ENCODE data around the gene ADAMTSL1.
"Not testable (repeated sequence)": the region's sequence is repeated elsewhere in the genome, so short reads cannot be mapped to it uniquely, and the experiment has no call there.

Gene ADAMTSL1

DNA sequence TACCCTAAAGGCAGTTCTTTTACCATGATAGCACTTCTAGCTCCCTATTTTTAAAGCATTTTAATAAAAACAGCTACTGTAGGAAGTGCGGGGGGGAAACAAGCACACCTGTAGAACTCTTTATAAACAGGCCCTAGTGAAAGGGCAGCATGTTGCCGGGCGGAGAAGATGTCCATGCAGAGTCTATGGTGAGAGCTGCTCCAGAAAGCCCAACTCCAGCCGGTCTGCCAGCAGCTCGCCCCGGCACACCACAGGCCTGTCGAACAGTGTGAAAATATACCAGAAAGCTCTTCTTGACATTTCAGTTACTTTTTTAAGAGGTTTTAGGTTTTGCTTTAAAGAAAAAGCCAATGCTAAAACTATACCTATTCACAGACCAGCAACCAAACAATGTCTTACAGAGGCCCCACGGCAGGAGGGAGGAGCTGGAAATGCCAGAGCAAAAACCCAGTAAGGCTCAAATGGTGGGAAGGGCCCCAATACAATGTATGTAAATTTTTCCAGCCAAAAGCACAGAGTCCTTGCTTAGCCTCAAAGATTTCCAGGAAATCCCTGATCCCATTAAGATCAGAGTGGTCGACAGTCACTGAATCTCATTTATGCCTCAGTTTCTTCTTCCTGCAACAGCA, 437.9 kb downstream of the ADAMTSL1 start:
- DNase-seq, result no peak

DNA sequence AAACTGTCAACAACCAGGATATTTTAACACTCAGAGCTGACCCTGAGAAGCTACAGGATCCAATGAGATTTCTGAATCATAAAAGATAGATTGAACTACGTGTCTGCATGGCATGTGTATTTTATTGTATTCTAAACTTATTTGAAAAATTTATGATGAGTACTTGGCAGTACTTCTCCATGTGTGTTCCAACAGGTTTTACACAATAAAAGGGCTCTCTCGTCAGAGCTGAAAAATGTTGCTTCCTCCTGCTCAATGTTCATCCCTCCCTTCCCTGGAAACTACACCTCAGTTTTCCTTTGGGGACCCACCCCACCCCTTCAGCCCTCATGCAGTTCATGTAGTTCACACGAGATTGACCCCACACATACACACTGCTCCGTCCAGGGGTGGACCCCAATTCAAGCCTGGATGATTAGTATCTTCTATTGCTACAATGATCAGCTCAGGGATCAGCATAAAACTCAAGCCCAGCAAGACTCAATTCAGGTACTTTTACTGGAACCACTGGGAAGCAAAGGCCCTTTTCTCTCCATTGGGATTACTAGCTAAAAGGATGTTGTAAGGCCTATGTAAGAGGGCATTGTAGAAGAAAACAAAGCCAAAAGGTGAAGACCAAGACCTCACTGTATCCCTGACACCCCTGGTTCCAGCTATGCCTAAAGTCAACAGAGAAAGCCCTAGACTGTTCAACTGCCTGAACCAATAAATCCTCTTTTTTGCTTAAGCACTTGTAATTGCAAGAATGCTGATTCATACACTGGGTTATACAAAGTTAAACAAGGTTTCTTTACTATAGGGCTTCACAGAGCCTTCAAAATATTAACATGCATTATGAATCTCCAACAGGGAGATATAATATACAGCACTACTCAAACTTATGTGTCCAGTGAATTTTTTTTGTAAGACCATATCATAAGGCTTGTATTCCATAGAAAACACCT, 446.5 kb downstream of the ADAMTSL1 start:
- peak; percentile 40 for DNase-seq

DNA sequence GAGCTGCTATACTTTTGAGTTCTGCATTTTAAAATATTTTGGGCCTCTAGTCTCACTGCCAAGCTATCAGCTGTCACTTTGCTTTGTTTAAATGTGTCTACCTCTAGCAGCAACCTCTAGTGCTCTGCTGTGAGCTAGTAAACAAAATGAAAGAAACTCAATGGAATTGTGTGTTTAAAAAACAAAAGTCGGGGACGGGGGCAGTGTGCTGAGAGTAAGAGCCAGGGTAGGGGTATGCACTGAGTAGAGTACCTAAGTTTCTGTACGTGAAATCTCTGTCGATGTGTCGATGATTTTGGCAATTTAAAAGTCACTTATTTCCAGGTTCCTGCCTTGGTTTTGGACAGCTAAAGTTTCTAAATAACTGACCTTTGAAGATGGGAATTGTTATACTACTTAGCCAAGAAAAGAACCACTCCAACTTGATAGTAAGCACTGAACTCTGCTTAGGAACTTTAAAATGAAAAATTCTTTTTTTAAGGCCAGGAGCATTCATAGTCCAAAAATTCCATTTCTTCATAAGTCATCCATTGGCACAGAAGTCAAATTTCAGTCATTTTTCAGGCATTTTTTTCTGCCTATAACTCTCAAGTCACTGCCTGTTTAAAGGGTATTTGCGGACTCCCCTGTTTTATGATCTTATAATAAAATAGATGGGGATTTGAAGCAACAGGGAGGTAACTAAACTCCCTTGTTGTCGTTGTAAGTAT, 447.6 kb downstream of the ADAMTSL1 start:
- DNase-seq, result no peak

DNA sequence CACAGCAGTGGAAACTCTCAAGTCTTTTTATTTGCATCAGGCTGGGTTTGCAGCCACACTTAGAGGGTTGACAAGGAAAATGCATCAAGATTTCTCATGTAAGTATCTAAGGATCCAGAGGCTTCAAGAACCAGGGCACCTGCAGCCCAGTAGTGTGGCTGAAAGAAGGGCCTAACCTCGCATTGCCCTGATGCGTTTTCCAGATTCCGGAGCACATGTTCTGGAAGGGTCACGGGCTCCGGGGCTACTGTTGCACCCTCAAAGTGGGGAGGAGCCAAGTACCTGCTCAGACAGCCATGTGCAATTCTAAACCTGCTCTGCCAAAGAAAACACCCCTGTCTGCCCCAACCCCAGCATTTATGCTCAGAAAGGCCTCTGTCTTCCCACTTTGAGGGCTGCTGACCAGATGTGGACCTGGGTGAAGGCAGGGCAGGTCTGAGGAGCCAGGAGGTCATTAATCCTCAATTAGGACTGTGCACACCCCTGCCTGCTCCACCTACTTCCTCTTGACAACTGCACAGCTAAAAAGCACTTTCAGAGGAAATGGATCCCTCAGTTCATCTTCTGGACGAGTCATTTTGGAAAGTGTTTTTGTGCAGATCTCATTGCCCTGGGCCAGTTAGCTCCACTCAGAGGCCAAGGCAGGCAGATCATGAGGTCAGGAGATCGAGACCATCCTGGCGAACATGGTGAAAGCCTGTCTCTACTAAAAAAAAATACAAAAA, 448.4 kb downstream of the ADAMTSL1 start:
- no peak for DNase-seq

DNA sequence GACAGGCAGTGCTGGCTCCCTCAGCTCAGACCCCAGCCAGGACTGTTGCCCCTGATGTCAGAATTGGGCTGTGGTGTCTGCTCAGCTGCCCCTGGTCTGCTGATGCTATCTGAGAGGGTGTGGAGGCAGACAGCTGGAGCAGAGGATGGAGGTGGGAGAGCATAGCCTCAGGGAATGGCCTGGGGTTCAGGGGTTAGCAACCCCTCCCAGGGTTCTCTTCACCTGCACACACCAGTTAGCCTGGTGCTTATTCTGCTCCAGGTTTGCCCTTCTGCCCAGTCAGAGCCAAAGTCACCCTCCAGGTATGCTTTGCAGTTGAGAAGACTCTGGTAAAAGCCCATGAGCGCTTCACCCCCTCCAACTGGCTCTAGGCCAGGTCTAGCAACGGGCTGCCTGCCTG, 449.2 kb downstream of the ADAMTSL1 start:
- DNase-seq, result no peak

DNA sequence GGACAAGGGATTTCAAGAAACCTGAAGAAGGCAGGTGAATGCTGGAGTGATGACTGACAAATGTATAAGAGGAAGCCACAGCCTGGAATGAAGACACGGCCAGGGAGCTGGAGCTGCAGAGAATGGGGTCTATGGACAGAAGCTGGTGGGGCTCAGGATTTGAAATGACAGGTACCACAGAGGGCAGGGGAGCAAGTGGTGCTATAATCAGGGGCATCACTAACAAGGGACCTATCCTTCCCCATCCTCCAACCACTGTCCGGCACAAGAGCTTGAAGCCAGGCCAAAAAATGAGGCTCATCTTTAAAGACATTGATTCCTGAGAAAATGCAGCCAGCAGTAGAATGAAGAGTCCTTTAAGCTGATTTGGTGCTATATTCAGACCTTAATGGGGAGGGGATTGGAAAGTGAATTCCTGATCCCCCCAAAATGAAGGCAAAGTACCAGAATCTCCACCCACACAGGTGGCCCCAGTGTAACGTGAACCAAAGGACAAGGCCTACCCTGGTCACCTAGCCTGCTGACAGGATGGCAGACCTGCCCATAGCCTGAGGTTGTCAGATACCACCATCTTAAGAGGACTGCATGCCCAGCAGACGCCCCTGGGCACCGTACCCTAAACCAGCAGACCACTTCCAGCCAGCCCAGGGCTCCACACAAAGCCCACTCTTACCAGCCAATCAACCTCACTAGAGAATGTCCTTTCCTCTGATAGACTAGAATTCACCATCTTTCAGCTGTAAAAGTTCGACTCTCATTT, 449.9 kb downstream of the ADAMTSL1 start:
- no peak for DNase-seq

DNA sequence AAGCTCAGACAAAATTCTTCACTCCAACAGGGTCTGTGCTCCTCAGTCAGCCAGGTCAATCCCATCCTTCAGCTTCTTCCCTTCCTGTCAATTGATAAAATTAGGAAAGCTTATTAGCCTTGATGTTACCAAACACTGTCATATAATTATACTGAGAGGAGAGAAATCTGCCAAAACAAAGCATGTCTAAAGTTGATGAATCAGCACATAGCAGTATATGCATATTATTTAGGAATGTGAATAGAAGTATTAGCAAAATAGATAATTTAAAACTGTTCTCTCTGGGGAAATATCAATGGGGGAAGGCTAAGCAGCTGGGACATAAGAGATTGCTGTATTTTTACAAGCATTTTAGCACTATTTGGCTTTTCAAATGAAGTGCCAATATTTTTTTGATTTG, 451.9 kb downstream of the ADAMTSL1 start:
- no peak for DNase-seq

DNA sequence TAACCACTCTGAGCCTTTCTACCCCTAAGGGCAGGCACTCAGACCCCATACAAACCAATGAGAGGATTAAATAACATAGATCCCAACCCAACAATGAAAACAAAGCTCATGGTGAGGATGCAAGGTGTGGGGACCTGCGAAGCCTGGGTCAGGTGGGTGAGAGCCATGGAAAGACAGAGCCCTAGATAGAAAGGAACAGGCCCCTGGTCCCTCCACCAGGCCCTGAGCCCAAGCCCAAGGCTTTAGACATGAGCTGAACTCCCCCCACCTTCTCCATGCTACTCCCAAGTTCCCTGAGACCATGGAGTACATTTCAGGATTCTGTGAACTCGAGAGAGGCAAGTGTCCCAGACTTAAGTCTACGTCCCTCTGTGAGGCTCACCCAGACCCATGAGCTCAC, 452.6 kb downstream of the ADAMTSL1 start:
- DNase-seq, result no peak

DNA sequence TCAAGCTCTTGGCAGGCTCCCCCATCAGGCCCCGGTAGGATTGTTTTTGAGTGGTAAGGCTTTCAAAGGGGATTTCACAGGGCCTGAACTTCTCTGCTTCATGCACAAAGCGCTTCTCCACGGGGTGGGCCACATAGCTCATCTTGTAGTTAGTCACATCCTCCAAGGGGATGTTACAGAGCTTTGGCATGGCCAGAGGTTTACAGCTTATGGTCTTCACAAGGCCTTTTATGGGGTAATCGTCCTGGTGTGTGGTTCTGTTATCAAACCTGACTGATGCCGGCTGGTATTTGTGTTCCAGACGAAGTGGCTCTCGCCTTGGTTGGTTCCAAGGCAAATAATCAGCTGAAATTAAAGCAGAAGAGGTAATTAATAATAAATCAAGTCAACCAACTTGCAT, 454.8 kb downstream of the ADAMTSL1 start:
- no peak for DNase-seq

DNA sequence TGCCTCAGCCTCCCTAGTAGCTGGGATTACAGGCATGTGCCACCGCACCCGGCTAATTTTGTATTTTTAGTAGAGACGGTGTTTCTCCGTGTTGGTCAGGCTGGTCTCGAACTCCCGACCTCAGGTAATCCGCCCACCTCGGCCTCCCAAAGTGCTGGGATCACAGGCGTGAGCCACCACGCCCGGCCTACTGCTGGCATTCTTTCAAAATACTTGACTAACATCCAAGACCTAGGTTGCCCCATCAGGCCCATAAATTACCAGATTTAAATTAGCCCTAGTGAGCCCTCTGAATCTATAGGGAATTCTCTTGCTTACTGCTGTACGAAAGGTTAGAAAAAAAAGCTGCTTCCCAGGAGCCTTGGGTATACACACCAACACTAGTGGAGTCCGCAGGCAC, 456.7 kb downstream of the ADAMTSL1 start:
- not testable (repeated sequence) for DNase-seq

DNA sequence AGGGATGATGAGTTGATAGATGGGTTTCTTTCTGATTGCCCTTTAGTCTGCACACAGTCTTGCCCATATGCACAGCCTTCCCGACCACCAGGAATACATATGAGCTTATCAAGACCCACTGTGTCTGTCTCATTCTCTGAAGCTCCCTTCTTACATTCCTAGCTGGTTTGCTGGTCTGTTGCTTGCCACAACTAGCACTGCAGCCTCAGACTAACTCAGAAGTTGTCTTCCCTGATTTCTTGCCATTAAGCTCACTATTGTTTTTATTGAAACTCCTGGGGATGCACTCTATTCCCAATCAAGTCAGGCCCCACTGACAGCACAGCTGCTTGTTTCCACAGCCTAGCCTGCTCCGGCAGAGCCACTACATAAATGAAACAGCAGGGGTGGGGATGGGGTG, 461.6 kb downstream of the ADAMTSL1 start:
- peak; percentile 17 for DNase-seq

DNA sequence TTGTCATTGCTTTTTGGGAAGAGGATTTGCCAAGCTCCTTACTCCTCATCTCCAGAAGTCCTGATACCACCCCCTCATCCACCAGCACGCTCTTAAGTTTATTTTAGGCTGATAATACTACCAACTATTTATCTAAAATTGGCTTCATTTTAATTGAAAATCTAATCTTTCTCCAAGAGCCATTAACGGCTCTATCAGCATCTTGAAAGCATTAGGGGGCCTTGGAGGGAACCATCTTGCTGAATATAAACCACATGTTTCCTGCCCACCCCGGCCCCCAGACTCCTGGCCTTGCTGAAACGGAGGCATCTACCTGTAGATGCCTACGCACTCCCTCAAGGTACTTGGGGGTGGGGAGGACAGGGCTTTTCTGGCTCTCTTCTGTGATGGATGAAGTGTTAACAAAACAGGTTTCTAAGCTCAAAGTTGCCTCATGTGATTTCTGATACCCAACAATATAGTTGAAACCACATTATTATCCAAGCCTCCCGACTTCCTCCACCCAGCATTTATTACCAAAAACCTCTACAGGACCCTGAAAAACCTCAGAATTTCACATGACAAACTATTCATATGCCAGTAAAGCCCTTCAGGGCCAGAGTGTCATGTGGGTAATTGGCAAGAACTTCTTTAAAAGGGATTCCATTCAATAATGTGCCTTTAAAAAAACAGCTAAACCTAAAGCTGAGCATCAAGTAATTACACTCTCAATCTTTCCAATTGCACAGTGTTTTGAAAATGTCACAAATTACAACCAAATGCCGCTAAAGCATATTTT, 462.3 kb downstream of the ADAMTSL1 start:
- no peak for DNase-seq

DNA sequence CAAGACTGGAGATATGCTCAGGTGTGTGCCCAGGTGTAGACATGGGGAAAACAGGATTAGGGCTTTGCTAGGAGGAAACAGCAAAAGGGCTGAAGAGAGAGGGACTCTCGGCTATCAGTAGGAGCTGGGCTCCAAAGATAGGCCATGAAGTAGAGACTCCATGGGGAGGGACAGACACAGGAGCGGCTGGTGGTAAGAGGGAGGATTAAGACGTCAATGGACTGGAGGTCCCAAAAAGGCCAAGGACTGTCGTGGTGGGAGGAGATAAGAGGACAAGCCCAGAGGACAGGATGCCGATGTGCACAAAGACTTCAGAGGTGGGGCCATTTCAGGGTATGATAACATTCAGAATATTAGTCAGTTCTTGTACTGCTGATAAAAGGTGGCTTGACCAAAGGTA, 466.0 kb downstream of the ADAMTSL1 start:
- DNase-seq, result no peak

DNA sequence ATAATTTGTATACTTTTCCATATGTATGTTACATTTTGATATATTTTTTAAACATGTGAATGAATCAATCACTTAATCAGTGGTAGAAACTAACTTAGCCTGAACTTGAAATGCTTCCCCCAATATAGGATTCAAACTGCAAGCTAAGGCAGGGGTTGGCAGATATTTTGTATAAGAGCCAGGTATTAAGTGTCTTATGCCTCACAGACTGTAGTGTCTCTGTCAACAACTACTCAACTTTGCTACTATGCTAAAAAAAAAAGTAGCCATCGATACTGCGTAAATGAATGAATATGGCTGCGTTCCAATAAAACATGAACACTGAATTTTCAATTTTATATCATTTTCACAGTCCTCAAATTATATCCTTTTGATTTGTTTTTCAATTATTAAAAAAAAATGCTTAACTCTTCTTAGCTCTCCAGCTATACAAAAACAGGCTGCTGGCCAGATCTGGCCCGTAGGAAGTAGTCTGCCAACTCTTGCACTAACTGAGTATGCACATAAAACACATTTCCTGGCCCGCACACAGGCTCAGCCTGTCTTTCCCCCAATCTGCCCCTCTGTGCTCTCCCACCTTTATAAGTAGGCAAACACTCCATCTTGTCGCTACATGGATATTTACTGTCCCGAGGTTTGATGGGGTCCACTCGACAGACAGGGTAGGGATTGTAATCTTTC, 467.2 kb downstream of the ADAMTSL1 start:
- no peak for DNase-seq

DNA sequence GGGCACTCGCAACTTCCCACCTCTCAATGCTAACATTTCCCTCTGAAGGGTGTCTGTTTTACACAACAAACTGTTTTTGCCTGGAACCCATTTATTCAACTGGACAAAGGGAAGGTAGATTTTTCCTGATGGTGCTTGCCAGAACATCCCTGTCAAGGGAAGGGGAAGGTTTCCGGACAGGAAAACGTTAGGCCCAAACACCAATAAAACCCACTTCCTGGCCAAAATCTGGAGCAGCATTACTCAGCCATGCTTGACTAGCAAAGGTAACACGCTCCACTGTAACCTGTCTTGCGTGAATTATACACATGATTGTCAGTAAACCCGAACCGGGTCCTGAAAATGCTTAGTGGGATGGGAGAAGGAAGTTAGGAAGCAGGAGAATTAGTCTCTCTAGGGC, 468.8 kb downstream of the ADAMTSL1 start:
- DNase-seq, result no peak

DNA sequence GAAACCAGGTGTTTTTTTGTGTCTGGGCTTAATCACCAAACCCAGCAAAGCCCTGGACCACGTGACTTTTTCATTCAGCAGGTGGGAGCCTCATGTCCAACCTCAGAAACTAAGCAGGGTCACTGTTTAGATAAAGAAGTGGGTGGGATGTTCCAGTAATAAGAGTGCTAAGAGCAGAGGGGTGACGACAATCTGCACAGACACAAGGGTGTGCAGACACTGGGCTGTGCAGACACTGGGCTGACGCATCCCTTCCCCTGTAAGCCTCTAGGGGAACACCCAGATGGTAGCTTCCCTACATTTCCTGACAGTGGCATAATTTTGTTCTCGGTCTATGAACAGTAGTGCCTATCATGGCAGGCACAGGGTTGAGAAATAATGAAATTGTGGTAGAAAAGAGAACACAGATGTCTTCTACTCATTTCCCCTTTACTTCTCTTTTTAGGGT, 474.0 kb downstream of the ADAMTSL1 start:
- no peak for DNase-seq

DNA sequence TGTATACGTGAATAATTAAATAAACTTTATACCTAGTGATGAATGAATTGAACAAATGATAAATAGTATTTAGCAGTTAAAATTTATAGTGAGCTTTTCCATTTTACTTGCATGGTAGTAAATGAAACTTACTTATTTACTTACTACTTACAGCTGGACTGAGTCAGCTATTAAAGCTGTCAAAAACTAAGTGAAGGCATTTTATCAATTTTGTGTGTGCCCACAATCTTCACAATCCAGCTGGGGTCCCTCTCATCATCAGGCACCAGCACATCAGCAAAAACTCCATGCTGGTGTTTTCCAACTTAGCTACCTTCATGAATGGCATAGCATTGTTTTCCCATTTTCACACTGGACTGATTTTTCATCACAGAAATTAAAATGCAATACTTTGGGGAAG, 478.0 kb downstream of the ADAMTSL1 start:
- DNase-seq, result no peak

DNA sequence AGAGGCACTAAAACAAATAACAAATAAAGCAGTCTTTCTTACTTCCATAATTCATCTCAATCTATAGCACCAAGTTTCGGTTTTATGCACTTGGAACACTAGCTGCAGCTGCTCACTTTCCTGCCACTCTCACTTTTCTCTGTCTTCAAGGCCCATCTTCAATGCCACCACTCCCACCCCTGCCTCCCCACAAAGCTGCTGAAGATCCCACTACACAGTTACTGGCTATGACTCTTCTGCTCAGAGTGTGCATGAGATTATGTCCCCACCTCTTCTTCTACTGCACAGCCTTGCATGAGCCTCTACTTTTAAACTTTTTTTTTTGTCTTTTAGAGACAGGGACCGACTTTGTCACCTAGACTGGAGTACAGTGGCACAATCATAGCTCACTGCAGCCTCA, 481.7 kb downstream of the ADAMTSL1 start:
- no peak for DNase-seq
